Panc1 (cell line): ENCODE data around the gene KLF2. TPM values are rescaled to one million over a fixed set of nuclear protein-coding genes. Genes with fewer than 3 reads are reported as not detected.

ENCODE experiments used
- ATAC-seq: fragments of 200-7000 bp; cut with Tn5 transposase; 2 replicates; pipeline ENCODE4 v1.9.1; 2020; ENCODE audit warnings: mild to moderate bottlenecking, moderate library complexity
- BruUV-seq: library from RNA; stranded (reverse); fragments of 400-500 nt; replicated peaks from 2 replicates; lab custom pipeline; 2021; lab: Mats Ljungman, UMichigan
- CTCF ChIA-PET: fragments of 300-600 bp; sonication (Branson Sonifier 250); formaldehyde crosslinking; loops from one replicate; lab custom pipeline; 2022; ENCODE audit warnings: antibody characterized with exemption; lab: Charles Lee
- POLR2A ChIA-PET: fragments of 300-600 bp; sonication (Branson Sonifier 250); formaldehyde crosslinking; loops from one replicate; lab custom pipeline; 2022; ENCODE audit warnings: antibody characterized with exemption; lab: Charles Lee
- DNase-seq: peaks from one replicate; pipeline ENCODE4 v3.0.0-alpha.2; 2010; ENCODE audit warnings: low read depth, low spot score
- H3K27ac ChIP-seq: 2 replicates; pipeline ENCODE4 v1.5.1; 2011; ENCODE audit warnings: mild to moderate bottlenecking, low read length, inconsistent platforms
- H3K27me3 ChIP-seq: fragments of 200-500 bp; sonication (Bioruptor generic); 2 replicates; pipeline ENCODE4 v1.6.0; 2014; ENCODE audit warnings: low read length, inconsistent platforms; ENCODE audit not compliant: control insufficient read depth, insufficient read depth
- H3K36me3 ChIP-seq: fragments of 200-500 bp; sonication (Bioruptor generic); 2 replicates; pipeline ENCODE4 v1.5.1; 2014; ENCODE audit warnings: inconsistent platforms, mild to moderate bottlenecking, low read length, moderate library complexity; ENCODE audit not compliant: control insufficient read depth, insufficient read depth
- H3K4me1 ChIP-seq: 2 replicates; pipeline ENCODE4 v1.5.1; 2011; ENCODE audit warnings: inconsistent platforms, mild to moderate bottlenecking, low read length, moderate library complexity; ENCODE audit not compliant: control insufficient read depth, insufficient read depth
- H3K4me3 ChIP-seq, 2 experiments: 2 replicates each; pipeline ENCODE4 v1.5.1; 2011 to 2012; ENCODE audit warnings: low read depth in 2 of 2, low read length in 2 of 2, mild to moderate bottlenecking in 2 of 2, inconsistent platforms in 1 of 2, moderate library complexity in 1 of 2
- H3K9me3 ChIP-seq: fragments of 200-500 bp; sonication (Bioruptor generic); 2 replicates; pipeline ENCODE4 v1.5.1; 2014; ENCODE audit warnings: low read depth, mild to moderate bottlenecking, inconsistent platforms, low read length, moderate library complexity; ENCODE audit not compliant: control insufficient read depth, insufficient read depth
- POLR2AphosphoS5 ChIP-seq: IDR thresholded peaks from 2 replicates; pipeline ENCODE4 v1.6.1; 2012; ENCODE audit warnings: mild to moderate bottlenecking, low read depth, low read length, moderate library complexity
- SIN3A ChIP-seq: IDR thresholded peaks from 2 replicates; pipeline ENCODE4 v1.6.1; 2012; ENCODE audit warnings: low read depth, mild to moderate bottlenecking, low read length, moderate library complexity, borderline replicate concordance; ENCODE audit not compliant: insufficient read depth
- TCF7L2 ChIP-seq: IDR thresholded peaks from 2 replicates; pipeline ENCODE4 v1.6.1; 2011; ENCODE audit warnings: mild to moderate bottlenecking, low read depth, low read length, inconsistent platforms
- in situ Hi-C: cut with HindIII; loops from 2 replicates; pipeline ENCODE4 v1.10.0; 2016; ENCODE audit warnings: low sequenced_read_pairs, low pct_unique_long_range_greater_than_20kb
- intact Hi-C: fragments of 100-400 bp; cut with micrococcal nuclease; formaldehyde crosslinking; loops from one replicate; pipeline ENCODE4 v1.10.0; 2022; ENCODE audit not compliant: unreplicated experiment
- total RNA-seq: library from RNA; stranded (reverse); gene quantifications from one replicate; pipeline ENCODE4 v1.2.1, GENCODE V29; 2021; ENCODE audit not compliant: unreplicated experiment
- TF ChIP-seq, protein P1 (sequence below), 2 experiments: IDR thresholded peaks; 2 replicates each; pipeline ENCODE4 v1.6.1; 2011 to 2012; ENCODE audit warnings: low read depth in 2 of 2, control low read depth in 1 of 2, low read length in 1 of 2, mild to moderate bottlenecking in 1 of 2, moderate library complexity in 1 of 2; ENCODE audit not compliant: insufficient read depth in 1 of 2
- TF ChIP-seq, protein P2 (sequence below): fragments of 450-650 bp; IDR thresholded peaks from 2 replicates; pipeline ENCODE4 v1.5.1; 2017; ENCODE audit warnings: mild to moderate bottlenecking

Gene KLF2
- total RNA-seq, 1 experiment from 2014 or later: 3.5 TPM

DNA sequence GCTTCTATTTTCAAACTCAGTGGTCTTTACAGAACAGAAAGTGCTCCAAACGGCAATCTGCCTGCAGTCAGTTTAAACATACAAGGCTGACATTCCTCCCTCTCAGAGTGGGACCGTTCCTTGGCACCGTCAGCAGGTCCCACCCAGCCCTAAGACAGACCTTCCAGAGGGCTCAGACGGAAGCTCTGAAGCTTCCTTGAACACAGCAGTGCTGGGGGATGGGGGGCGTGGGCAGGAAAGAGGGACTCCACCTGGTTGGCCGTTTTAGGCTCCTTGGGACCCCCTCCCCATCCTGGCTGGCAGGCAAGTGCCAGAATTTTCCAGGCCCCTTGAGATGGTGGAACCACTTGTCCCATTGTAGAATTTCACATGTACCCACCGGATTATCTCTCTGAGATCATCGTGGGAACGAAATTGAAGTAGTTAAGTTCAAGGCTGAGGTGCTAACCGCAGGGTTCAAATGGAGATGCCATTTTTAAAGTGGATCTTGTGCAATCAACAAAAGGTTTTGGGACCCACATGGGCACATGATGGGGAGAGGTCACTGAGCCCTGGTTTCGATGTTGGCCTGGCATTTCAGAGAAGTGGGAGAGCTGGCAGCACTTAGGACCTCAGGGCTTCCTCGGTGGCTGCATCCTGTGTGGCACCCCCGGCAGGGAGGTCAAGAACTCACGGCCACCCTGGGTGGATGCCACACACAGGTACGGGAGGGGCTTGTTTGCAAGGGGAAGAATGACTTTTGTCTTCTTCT lies 46.2 kb downstream of the KLF2 start:
- CTCF ChIA-PET: interaction anchor here (0.6 to 1.2 kb wide), 2 partner anchors 16 to 69 kb away, joined by 3 read pairs; no protein-coding TSS in a partner anchor
- BruUV-seq: no TSS peak
- POLR2A ChIA-PET: no interaction called here
- no peak overlapping the region for H3K27ac ChIP-seq
- no peak for DNase-seq
- in situ Hi-C loops (no loop called here), intact Hi-C loops (no loop called here)
- no peaks in the 10 kb centered on the region for H3K27me3 ChIP-seq
- ATAC-seq: no peak
- TF ChIP-seq POLR2AphosphoS5: no peak
- no peak for TF ChIP-seq SIN3A
- TF ChIP-seq, protein P1, sequence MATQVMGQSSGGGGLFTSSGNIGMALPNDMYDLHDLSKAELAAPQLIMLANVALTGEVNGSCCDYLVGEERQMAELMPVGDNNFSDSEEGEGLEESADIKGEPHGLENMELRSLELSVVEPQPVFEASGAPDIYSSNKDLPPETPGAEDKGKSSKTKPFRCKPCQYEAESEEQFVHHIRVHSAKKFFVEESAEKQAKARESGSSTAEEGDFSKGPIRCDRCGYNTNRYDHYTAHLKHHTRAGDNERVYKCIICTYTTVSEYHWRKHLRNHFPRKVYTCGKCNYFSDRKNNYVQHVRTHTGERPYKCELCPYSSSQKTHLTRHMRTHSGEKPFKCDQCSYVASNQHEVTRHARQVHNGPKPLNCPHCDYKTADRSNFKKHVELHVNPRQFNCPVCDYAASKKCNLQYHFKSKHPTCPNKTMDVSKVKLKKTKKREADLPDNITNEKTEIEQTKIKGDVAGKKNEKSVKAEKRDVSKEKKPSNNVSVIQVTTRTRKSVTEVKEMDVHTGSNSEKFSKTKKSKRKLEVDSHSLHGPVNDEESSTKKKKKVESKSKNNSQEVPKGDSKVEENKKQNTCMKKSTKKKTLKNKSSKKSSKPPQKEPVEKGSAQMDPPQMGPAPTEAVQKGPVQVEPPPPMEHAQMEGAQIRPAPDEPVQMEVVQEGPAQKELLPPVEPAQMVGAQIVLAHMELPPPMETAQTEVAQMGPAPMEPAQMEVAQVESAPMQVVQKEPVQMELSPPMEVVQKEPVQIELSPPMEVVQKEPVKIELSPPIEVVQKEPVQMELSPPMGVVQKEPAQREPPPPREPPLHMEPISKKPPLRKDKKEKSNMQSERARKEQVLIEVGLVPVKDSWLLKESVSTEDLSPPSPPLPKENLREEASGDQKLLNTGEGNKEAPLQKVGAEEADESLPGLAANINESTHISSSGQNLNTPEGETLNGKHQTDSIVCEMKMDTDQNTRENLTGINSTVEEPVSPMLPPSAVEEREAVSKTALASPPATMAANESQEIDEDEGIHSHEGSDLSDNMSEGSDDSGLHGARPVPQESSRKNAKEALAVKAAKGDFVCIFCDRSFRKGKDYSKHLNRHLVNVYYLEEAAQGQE (IDR thresholded peaks at IDR 0.05; ENCODE audit: insufficient read depth in 1 of 2, low read depth in 2 of 2, low read length in 1 of 2): no peak
- TF ChIP-seq, protein P2, sequence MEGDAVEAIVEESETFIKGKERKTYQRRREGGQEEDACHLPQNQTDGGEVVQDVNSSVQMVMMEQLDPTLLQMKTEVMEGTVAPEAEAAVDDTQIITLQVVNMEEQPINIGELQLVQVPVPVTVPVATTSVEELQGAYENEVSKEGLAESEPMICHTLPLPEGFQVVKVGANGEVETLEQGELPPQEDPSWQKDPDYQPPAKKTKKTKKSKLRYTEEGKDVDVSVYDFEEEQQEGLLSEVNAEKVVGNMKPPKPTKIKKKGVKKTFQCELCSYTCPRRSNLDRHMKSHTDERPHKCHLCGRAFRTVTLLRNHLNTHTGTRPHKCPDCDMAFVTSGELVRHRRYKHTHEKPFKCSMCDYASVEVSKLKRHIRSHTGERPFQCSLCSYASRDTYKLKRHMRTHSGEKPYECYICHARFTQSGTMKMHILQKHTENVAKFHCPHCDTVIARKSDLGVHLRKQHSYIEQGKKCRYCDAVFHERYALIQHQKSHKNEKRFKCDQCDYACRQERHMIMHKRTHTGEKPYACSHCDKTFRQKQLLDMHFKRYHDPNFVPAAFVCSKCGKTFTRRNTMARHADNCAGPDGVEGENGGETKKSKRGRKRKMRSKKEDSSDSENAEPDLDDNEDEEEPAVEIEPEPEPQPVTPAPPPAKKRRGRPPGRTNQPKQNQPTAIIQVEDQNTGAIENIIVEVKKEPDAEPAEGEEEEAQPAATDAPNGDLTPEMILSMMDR: no peak
- TF ChIP-seq TCF7L2: no peak
- H3K9me3 ChIP-seq: no peaks in the 10 kb centered on the region
- no peaks in the 10 kb centered on the region for H3K36me3 ChIP-seq
- H3K4me1 ChIP-seq: no peaks in the 10 kb centered on the region
- no peak overlapping the region for H3K4me3 ChIP-seq

DNA sequence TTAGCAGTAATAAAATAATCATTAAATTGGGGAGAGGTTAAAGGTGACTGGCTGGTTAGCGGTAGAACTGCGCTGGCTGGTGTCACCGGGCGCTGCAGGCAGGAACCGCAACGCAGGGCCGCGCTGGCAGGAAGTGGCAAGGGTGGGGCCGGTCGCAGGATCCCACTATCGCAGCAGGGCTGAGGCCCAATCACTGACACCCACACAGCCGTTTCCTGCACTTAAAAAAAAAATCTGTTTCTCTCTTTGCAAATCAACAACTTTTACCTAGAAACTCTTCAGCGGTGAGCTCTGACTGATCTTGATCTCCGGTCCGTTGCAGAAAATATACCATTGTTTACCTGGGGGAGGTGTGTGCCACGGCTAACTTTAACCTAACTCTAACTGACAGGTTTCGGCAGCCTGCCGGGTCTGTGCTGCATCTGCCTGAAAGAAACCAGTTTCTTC lies 46.9 kb downstream of the KLF2 start:
- ChIA-PET POLR2A (no interaction called here), CTCF (interaction anchor here (0.6 to 1.2 kb wide), 2 partner anchors 15 to 132 kb away, joined by 3 to 4 read pairs; no protein-coding TSS in a partner anchor)
- ATAC-seq (no peak), DNase-seq (no peak)
- intact Hi-C loops (no loop called here), in situ Hi-C loops (no loop called here)
- TF ChIP-seq, protein P1 (IDR thresholded peaks at IDR 0.05; ENCODE audit: insufficient read depth in 1 of 2, low read depth in 2 of 2, low read length in 1 of 2): no peak
- TF ChIP-seq TCF7L2: no peak
- no peak for TF ChIP-seq POLR2AphosphoS5
- TF ChIP-seq, protein P2: no peak
- no peak for TF ChIP-seq SIN3A
- H3K9me3 ChIP-seq: no peaks in the 10 kb centered on the region
- no peak overlapping the region for H3K4me3 ChIP-seq
- H3K27ac ChIP-seq: no peak overlapping the region
- BruUV-seq: no TSS peak
- no peaks in the 10 kb centered on the region for H3K36me3 ChIP-seq
- H3K4me1 ChIP-seq: no peaks in the 10 kb centered on the region
- no peaks in the 10 kb centered on the region for H3K27me3 ChIP-seq
